Ishikawa (cell line): ENCODE results near the gene COMMD8.

Experiments
- FOXM1 ChIP-seq: IDR thresholded peaks from 2 replicates; pipeline ENCODE4 v1.6.1; 2012; ENCODE audit warnings: low read depth, borderline replicate concordance
- MAX ChIP-seq: IDR thresholded peaks from 2 replicates; pipeline ENCODE4 v1.6.1; 2012
- NFIC ChIP-seq: IDR thresholded peaks from 2 replicates; pipeline ENCODE4 v1.6.1; 2012
- TAF1 ChIP-seq: IDR thresholded peaks from 2 replicates; pipeline ENCODE4 v1.6.1; 2012; ENCODE audit warnings: low read depth, mild to moderate bottlenecking
- TEAD4 ChIP-seq: IDR thresholded peaks from 2 replicates; pipeline ENCODE4 v1.6.1; 2012

- TF ChIP-seq FOXM1: no peak
- no peak for TF ChIP-seq TEAD4
- TF ChIP-seq MAX: no peak
- no peak for TF ChIP-seq NFIC
- TF ChIP-seq TAF1: no peak
Observed at GRCh38 chr4:47478804-47479203, 15.3 kb upstream of the COMMD8 start.
